ENCODE results near the gene UROC1.

GRCh38 chr3:126524429-126524988, 6.9 kb upstream of the UROC1 start:
- TF ChIP-seq CTCF (IDR thresholded peaks at IDR 0.05; ENCODE audit: low read length) = no peak
- TF ChIP-seq EZH2 (optimal IDR thresholded peaks at IDR 0.05; ENCODE audit: low read depth, low read length) = no peak
- TF ChIP-seq EZH2phosphoT487 (IDR thresholded peaks at IDR 0.05; ENCODE audit: low read length) = no peak
